Mesendoderm (in vitro differentiated cells): ENCODE data around the gene ANKLE1.

Experiments used
- DNase-seq: peaks from one replicate; pipeline ENCODE4 v3.0.0; 2013
- H2AK5ac ChIP-seq: 2 replicates; pipeline ENCODE4 v1.6.1; 2013; ENCODE audit warnings: low read length, inconsistent platforms
- H2BK120ac ChIP-seq: 2 replicates; pipeline ENCODE4 v1.6.1; 2013; ENCODE audit warnings: low read depth, mild to moderate bottlenecking, low read length, moderate library complexity, mixed read lengths
- H2BK15ac ChIP-seq: replicated peaks from 2 replicates; pipeline ENCODE4 v1.6.1; 2013; ENCODE audit warnings: low read depth, mild to moderate bottlenecking, moderate library complexity
- H2BK5ac ChIP-seq: 2 replicates; pipeline ENCODE4 v1.6.1; 2013; ENCODE audit warnings: low read length, inconsistent platforms
- H3K18ac ChIP-seq: 2 replicates; pipeline ENCODE4 v1.6.1; 2013; ENCODE audit warnings: mild to moderate bottlenecking, low read length, mixed read lengths
- H3K23ac ChIP-seq: one replicate; pipeline ENCODE4 v1.6.1; 2013; ENCODE audit warnings: low read length
- H3K27ac ChIP-seq: 2 replicates; pipeline ENCODE4 v1.5.1; 2013; ENCODE audit warnings: low read depth, mild to moderate bottlenecking, inconsistent platforms, low read length, moderate library complexity
- H3K27me3 ChIP-seq: 2 replicates; pipeline ENCODE4 v1.6.1; 2013; ENCODE audit warnings: low read length, control low read depth, mild to moderate bottlenecking, inconsistent platforms; ENCODE audit not compliant: insufficient read depth, poor library complexity
- H3K36me3 ChIP-seq: 2 replicates; pipeline ENCODE4 v1.6.1; 2013; ENCODE audit warnings: low read length, inconsistent platforms; ENCODE audit not compliant: control insufficient read depth, insufficient read depth
- H3K4ac ChIP-seq: one replicate; pipeline ENCODE4 v1.6.1; 2013; ENCODE audit warnings: low read depth, mild to moderate bottlenecking, low read length, moderate library complexity
- H3K4me1 ChIP-seq: 2 replicates; pipeline ENCODE4 v1.6.1; 2013; ENCODE audit warnings: low read depth, low read length, inconsistent platforms; ENCODE audit not compliant: control insufficient read depth
- H3K4me2 ChIP-seq: 2 replicates; pipeline ENCODE4 v1.6.1; 2013; ENCODE audit warnings: low read length
- H3K4me3 ChIP-seq: 2 replicates; pipeline ENCODE4 v1.5.1; 2013; ENCODE audit warnings: mild to moderate bottlenecking, low read length
- H3K56ac ChIP-seq: one replicate; pipeline ENCODE4 v1.6.1; 2013; ENCODE audit warnings: low read length
- H3K79me1 ChIP-seq: 2 replicates; pipeline ENCODE4 v1.6.1; 2013; ENCODE audit warnings: low read length, inconsistent platforms
- H3K79me2 ChIP-seq: 2 replicates; pipeline ENCODE4 v1.6.1; 2013; ENCODE audit warnings: mild to moderate bottlenecking, low read length; ENCODE audit not compliant: control insufficient read depth, insufficient read depth
- H3K9ac ChIP-seq: 2 replicates; pipeline ENCODE4 v1.6.1; 2013; ENCODE audit warnings: low read length, inconsistent platforms
- H4K5ac ChIP-seq: one replicate; pipeline ENCODE4 v1.6.1; 2013; ENCODE audit warnings: low read length
- H4K8ac ChIP-seq: one replicate; pipeline ENCODE4 v1.6.1; 2013; ENCODE audit warnings: low read depth, mild to moderate bottlenecking, control low read depth, low read length, moderate library complexity
- WGBS: extraction: QIAGEN DNeasy Blood & Tissue Kit; methylation state at CpG from one replicate; pipeline ENCODE4 v1.1.7; 2013; ENCODE audit warnings: low lambda C conversion rate, missing lambda C conversion rate; ENCODE audit not compliant: insufficient coverage; ENCODE audit errors: extremely low coverage; 5-methylcytosine and 5-hydroxymethylcytosine counted together

The ANKLE1 gene

DNA sequence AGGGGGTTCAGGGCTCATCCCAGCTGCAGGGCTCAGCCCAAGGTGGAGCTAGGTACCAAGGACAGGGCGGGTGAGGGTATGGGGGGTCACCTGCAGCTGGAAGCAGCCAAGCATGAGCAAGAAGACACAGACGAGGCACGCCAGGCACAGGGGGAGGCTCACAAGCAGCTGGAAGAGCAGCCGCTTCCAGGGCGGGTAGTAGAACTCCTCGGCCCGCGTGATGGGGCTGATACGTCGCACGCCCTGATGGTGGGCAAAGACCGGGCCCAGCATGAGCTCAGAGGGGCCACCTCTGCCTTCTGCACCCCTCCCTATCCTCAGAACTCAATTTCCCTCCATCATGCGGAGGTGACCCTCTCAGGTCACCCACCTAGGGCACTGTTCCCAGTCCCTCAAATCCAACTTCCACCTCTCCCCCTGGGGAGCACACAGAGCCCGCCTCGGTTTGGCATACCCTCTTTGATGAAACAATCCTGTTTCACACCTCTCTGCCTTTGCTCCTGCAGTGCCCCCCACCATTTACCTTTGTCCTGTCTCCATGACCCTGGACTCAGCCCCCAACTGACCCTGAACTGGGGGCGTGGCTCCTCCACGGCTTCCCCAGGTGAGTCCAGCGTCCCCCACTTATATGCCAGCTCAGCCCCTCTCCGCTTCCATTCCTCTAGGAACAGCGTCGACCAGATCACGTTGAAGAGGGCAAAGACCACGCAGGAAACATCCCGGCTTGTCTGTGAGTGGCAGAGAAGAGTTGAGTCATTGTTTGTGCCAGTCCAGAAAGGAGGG is 48.8 kb downstream of the ANKLE1 start:
- Histone ChIP-seq H3K9ac (no peak overlapping the region), H3K27me3 (no peaks in the 10 kb centered on the region)

GRCh38 chr19:17331045-17331558 is 49.4 kb downstream of the ANKLE1 start:
- Histone ChIP-seq H3K56ac (no peak overlapping the region), H3K36me3 (no peaks in the 10 kb centered on the region), H4K5ac (no peak overlapping the region), H3K23ac (no peak overlapping the region), H2BK120ac (no peak overlapping the region), H2BK5ac (no peak overlapping the region), H3K4me1 (no peaks in the 10 kb centered on the region), H3K27ac (no peak overlapping the region), H3K4ac (no peak overlapping the region), H3K18ac (no peak overlapping the region), H3K79me2 (no peaks in the 10 kb centered on the region), H2BK15ac (no peak overlapping the region), H3K9ac (no peak overlapping the region), H3K4me2 (no peak overlapping the region), H3K4me3 (no peak overlapping the region), H3K27me3 (no peaks in the 10 kb centered on the region), H3K79me1 (no peaks in the 10 kb centered on the region), H2AK5ac (no peak overlapping the region), H4K8ac (no peak overlapping the region)
- DNase-seq, result no peak
- WGBS, result no CpG with 5 or more reads among the region's 13 CpGs

More for the DNA sequence above, 48.8 kb downstream of the ANKLE1 start:
- Histone ChIP-seq H4K5ac (no peak overlapping the region), H2AK5ac (no peak overlapping the region), H2BK5ac (no peak overlapping the region), H2BK120ac (no peak overlapping the region), H3K18ac (no peak overlapping the region), H4K8ac (no peak overlapping the region), H3K36me3 (no peaks in the 10 kb centered on the region), H3K56ac (peak overlapping the region; percentile 7), H3K23ac (no peak overlapping the region), H3K4ac (no peak overlapping the region), H3K4me3 (no peak overlapping the region), H3K4me2 (no peak overlapping the region), H3K79me1 (no peaks in the 10 kb centered on the region), H3K27ac (no peak overlapping the region), H3K79me2 (no peaks in the 10 kb centered on the region), H3K4me1 (no peaks in the 10 kb centered on the region), H2BK15ac (no peak overlapping the region)
- no peak for DNase-seq
- no CpG with 5 or more reads among the region's 24 CpGs for WGBS

DNA sequence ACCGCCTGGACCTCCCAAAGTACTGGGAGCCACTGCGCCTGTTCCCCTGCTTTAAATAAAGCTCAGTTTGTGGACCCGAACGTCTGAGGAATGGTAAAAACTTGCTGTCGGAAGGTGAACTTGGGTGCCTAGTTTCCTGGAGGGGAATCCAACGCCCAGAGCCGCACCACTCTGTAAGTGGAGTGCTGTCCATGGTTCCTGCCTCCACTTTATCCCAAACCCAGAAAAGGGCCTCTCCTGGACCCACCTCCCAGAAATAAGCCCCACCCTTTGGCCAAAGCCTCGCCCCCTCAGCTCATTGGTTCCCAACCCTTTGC is 50.6 kb downstream of the ANKLE1 start:
- Histone ChIP-seq H3K4me2 (no peak overlapping the region), H2BK5ac (no peak overlapping the region), H3K36me3 (no peaks in the 10 kb centered on the region), H3K23ac (no peak overlapping the region), H3K27me3 (no peaks in the 10 kb centered on the region), H2BK15ac (no peak overlapping the region), H3K18ac (no peak overlapping the region), H3K79me2 (no peaks in the 10 kb centered on the region), H2AK5ac (no peak overlapping the region), H2BK120ac (no peak overlapping the region), H3K56ac (no peak overlapping the region), H3K79me1 (no peaks in the 10 kb centered on the region), H3K27ac (no peak overlapping the region), H4K8ac (no peak overlapping the region), H3K4me1 (no peaks in the 10 kb centered on the region), H3K4me3 (no peak overlapping the region), H3K4ac (no peak overlapping the region), H4K5ac (no peak overlapping the region), H3K9ac (no peak overlapping the region)
- no CpG with 5 or more reads among the region's 8 CpGs for WGBS
- no peak for DNase-seq

GRCh38 chr19:17332677-17333581 is 51.2 kb downstream of the ANKLE1 start:
- Histone ChIP-seq H4K5ac (no peak overlapping the region), H3K56ac (no peak overlapping the region), H3K23ac (no peak overlapping the region), H3K4me2 (no peak overlapping the region), H3K79me1 (no peaks in the 10 kb centered on the region), H4K8ac (no peak overlapping the region), H2BK120ac (no peak overlapping the region), H3K27me3 (no peaks in the 10 kb centered on the region), H2BK15ac (no peak overlapping the region), H3K4me1 (no peaks in the 10 kb centered on the region), H3K79me2 (no peaks in the 10 kb centered on the region), H2BK5ac (no peak overlapping the region), H3K36me3 (no peaks in the 10 kb centered on the region), H2AK5ac (no peak overlapping the region), H3K4ac (no peak overlapping the region), H3K4me3 (no peak overlapping the region), H3K9ac (no peak overlapping the region), H3K27ac (no peak overlapping the region), H3K18ac (no peak overlapping the region)
- peak; percentile 94 for DNase-seq
- WGBS, result no CpG with 5 or more reads among the region's 45 CpGs

DNA sequence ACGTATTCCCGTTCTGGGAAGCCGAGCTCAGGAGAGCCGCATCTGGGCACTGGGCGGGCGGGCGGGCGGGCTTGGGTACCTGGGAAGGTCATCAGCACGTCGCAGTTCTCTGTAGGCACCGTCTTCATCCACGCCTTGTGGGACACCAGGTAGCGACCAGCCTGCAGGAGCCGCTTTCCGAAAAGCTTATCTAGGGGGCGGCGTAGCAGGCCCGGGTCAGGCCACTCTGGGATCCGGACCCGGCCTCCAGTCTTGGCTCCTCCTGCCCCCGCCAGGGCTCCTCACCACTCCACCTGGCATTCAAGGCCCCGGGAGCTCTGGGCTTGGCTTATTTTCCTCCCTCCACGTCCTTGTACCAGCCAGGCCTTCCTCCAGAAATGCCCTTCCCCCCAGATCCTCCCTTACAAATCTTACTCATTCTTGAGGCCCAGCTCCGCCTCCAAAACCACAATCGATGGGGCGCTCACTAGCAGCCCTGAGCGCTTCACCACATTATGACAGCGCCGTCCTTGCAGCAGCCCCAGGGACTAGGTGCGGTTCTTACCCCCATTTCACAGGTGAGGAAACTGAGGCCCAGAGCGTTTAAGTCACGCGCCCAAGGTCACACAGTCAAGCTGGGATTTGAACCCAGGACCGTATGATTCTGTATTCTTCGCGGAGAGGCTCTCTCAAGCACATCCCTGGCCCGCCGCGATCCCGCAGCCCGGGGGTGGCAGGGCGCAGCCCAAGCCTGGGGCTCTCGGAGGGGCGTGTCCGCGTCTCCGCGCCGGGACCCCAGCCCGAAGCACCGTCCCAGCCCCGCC is 52.1 kb downstream of the ANKLE1 start:
- Histone ChIP-seq H2BK120ac (no peak overlapping the region), H3K9ac (peak overlapping the region; percentile 89), H3K56ac (peak overlapping the region; percentile 93), H3K36me3 (no peaks in the 10 kb centered on the region), H3K79me1 (peaks cover 2% of the 10 kb centered on the region), H3K27me3 (no peaks in the 10 kb centered on the region), H4K5ac (no peak overlapping the region), H2AK5ac (no peak overlapping the region), H3K18ac (peak overlapping the region; percentile 52), H3K27ac (no peak overlapping the region), H3K4me2 (peak overlapping the region; percentile 27), H4K8ac (no peak overlapping the region), H3K79me2 (no peaks in the 10 kb centered on the region), H2BK15ac (no peak overlapping the region), H3K4me3 (peak overlapping the region; percentile 71), H3K4ac (peak overlapping the region; percentile 41), H2BK5ac (no peak overlapping the region), H3K23ac (no peak overlapping the region), H3K4me1 (no peaks in the 10 kb centered on the region)
- DNase-seq, result peak; percentile 69
- no CpG with 5 or more reads among the region's 52 CpGs for whole genome bisulfite sequencing
